Epidermal melanocyte (primary cell): ENCODE data around the gene POLG2.

Source experiments
- DNase-seq: peaks from one replicate; pipeline ENCODE4 v3.0.0; 2011; ENCODE audit warnings: low spot score; ENCODE audit not compliant: insufficient read length

The POLG2 gene

GRCh38 chr17:64496786-64497564 is at the start of gene POLG2:
POLG2 (minus strand) TSS chr17:64497054; CDS start chr17:64496968, 86 bp downstream.
- DNase-seq = peak; percentile 81

GRCh38 chr17:64544742-64545141 is 47.9 kb upstream of the POLG2 start:
- no peak for DNase-seq

GRCh38 chr17:64540118-64540776 is 43.4 kb upstream of the POLG2 start:
- no peak for DNase-seq

- DNase-seq = no peak
These were observed 41.8 kb upstream of the POLG2 start for GRCh38 chr17:64538508-64539130.

- no peak for DNase-seq
These were observed 40.6 kb upstream of the POLG2 start for GRCh38 chr17:64537488-64537887.

GRCh38 chr17:64536913-64537312 is 40.1 kb upstream of the POLG2 start:
- no peak for DNase-seq

- no peak for DNase-seq
These were observed 38.5 kb upstream of the POLG2 start for GRCh38 chr17:64535357-64535756.

GRCh38 chr17:64534187-64534586 is 37.3 kb upstream of the POLG2 start:
- DNase-seq = no peak

GRCh38 chr17:64533784-64534183 is 36.9 kb upstream of the POLG2 start:
- DNase-seq = no peak

GRCh38 chr17:64532409-64532808 is 35.6 kb upstream of the POLG2 start:
- DNase-seq = no peak

GRCh38 chr17:64531955-64532371 is 35.1 kb upstream of the POLG2 start:
- no peak for DNase-seq

- no peak for DNase-seq
These were observed 32.4 kb upstream of the POLG2 start for GRCh38 chr17:64529221-64529620.

GRCh38 chr17:64527914-64528313 is 31.1 kb upstream of the POLG2 start:
- DNase-seq = no peak

GRCh38 chr17:64520359-64520758 is 23.5 kb upstream of the POLG2 start:
- DNase-seq = no peak

- DNase-seq = no peak
These were observed 22.7 kb upstream of the POLG2 start for GRCh38 chr17:64519601-64520000.

GRCh38 chr17:64515829-64516228 is 19.0 kb upstream of the POLG2 start:
- DNase-seq = no peak

- no peak for DNase-seq
These were observed 18.6 kb upstream of the POLG2 start for GRCh38 chr17:64515419-64515818.

- DNase-seq = no peak
These were observed 12.3 kb upstream of the POLG2 start for GRCh38 chr17:64509179-64509578.

GRCh38 chr17:64508683-64509082 is 11.8 kb upstream of the POLG2 start:
- DNase-seq = no peak

GRCh38 chr17:64507413-64507782 is 10.5 kb upstream of the POLG2 start:
- peak; percentile 64 for DNase-seq

GRCh38 chr17:64506576-64507412 is 9.9 kb upstream of the POLG2 start, which contains the start of gene CEP95:
CEP95 (plus strand) TSS chr17:64506977; CDS start chr17:64507098, 121 bp downstream.
- DNase-seq = peak; percentile 72
